ENCODE measurements around the gene KLC3.

GRCh38 chr19:45311621-45312020 lies 28.9 kb upstream of the KLC3 start:
- TF ChIP-seq CTCF (IDR thresholded peaks at IDR 0.05) (no peak), POLR2A (IDR thresholded peaks at IDR 0.05) (no peak)
